ENCODE measurements around the gene STEAP1B. TPM values are rescaled to one million over a fixed set of nuclear protein-coding genes. Genes with fewer than 3 reads are reported as not detected.
"Not testable (repeated sequence)": the region's sequence is repeated elsewhere in the genome, so short reads cannot be mapped to it uniquely, and the experiment has no call there.

STEAP1B gene
- polyA plus RNA-seq, 4 donors = 1.4 to 3.4 (median 1.7) TPM

DNA sequence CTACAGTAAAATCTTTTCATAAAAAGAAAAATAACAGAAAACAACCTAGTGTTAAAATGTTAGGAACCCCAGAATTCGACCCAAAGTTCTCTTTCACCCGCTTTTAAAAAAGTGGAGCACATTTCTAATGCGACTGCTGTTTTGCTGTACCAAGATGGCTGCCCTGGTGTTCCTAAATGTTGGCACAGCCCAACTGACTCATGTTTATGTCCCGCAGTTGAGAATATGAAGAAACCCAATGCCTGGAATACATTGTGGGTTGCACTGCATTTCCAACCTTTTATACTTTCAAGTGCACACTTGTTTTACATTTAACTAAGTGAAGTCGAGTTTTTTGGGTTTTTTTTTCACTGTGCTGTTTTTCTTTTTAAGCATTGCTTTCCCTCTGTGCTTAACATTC, 944 bp downstream of the STEAP1B start:
- DNase-seq (ENCODE audit: low read depth in 4 of 4, low spot score in 3 of 4) = no peak

DNA sequence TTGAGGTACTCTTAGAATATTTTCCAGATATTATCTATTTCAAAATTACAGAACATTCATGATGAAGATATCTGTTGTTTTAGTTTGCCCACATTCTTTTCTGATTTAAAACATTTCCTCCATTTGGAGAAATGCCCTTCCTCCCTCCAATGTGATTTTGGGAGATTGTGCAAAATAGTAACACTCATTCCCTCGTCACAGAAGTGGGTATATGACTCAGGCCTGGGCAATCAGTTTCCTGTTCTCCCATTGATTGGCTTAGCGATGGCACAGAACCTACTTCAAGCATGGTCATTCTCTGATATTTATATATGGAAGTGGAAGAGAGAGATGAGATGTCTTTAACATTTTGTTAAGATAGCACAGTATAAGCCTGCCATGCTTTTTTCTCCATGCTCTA, 3.1 kb downstream of the STEAP1B start:
- DNase-seq (ENCODE audit: low read depth in 4 of 4, low spot score in 3 of 4) = not testable (repeated sequence)

DNA sequence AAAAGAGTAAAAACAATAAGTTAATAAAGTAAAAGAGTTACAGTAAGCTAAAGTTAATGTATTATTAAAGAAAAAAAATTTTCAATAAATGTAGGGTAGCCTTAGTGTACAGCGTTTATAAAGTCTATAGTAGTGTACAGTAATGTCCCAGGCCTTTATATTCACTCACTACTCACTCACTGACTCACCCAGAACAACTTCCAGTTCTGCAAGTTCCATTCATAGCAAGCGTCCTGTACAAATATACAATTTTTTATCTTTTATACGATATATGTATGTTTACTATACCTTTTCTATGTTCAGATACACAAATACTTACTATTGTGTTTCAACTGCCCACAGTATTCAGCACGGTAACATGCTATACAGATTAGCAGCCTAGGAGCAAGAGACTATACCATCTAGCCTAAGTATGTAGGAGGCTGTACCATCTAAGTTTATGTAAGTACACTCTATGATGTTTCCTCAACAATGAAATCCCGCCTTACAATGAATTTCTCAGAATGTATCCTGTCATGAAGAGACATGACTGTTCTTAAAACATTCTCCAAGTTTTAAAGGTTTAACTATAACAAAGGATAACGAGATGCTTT, 3.6 kb downstream of the STEAP1B start:
- DNase-seq (ENCODE audit: low read depth in 4 of 4, low spot score in 3 of 4) = not testable (repeated sequence)

DNA sequence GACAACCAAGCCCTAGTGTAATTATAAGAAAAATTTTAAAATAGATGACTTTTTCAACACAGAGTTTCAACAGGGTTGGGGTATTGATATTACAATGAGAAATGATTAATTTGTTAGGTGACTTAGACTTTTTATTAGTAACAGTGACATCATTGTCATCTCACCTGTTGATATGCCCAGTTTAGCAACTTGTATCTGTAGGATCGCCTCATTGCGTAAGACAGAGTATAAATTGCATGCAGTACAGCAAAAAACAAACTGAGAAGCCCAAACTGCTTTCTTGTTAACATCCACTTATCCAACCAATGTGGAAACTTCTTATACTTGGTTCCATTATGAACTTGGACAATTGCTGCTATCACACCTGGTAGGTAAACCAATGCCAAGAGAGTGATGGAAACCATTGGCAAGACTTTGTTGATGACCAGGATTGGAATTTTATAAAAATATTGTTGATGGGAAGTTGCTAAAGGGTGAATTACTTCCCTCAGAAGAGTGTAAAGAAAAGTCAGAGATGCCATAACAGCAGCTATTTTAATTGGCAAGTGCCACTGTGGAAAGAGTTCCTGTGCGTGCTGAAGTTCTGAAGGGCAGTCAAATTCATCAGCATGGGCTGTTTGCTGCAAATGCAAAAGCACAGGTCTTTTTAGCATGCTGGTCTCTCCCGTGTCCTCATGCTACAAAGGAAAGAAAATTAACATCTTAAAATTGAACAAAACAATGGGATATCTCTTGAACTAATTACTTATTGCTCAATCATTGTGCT, 6.6 kb downstream of the STEAP1B start:
- not testable (repeated sequence) for DNase-seq (ENCODE audit: low read depth in 4 of 4, low spot score in 3 of 4)

DNA sequence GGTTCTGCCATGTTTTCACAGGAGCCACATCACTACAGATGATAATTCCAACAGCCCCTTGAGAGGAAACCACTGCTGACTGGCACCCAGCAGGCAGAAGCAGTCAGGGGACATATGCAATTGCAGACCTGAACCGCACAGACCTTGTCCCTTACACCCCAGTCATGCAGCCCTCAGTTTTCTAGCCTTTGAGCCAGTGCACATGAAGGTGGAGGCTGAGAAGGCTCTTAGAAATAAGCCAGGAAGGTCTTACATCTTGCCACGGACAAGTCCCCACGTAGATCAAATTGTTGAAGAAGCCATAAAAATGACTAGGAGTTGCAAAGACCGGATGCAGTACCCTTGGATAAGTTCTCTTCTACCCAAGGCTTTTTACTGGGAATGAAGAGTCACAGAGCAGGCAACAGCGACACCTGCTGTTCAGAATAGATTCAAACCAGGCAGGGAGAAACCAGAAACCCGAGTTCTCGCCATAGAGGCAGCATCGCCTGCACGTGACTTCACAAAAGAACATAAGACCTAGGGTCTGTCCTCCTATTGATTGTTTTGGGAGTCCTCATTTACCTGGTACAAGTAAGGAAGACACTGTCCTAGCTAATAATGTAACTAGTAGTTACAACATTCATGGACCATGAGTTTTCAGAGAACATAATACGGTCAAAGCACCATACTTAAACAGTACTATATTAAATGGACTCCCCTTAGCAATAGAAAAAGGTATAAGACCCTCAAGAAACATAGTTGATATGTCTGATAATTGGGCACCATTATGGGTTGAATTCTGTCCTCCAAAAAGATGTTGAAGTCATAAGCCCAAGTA, 11.1 kb downstream of the STEAP1B start:
- peak; percentile 52 to 77 (median 66) for DNase-seq (ENCODE audit: low read depth in 4 of 4, low spot score in 3 of 4)

DNA sequence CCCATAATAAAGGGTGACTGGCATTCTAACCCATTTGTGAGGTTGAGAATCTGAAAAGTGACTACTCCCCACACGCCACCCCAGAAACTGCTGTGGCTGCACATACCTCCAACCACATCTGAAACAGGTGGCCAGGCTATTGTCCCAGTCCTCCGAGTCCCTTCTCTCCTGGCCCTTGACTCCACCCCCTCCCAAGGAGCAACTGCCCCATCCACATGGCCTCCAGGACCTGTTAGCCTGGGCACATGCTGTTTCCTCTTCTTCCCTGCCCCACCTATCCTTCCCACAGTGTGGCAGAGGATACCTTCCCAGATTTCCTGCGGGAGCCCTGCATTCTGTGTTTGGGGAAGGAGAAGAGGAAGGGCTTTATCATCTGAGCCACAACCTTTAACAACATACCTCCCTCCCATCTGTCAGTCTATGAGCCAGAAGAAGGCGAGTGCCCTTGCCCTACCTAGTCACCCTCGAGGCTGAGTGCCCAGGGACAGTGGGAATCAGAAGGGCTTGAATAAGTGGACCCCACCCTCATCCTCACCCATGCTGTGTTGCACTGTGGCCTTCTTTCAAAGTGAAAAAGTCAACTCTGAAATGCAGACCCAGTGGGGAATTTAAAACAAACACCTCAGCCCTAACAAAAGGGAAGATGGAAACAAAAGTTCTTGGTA, 11.9 kb downstream of the STEAP1B start:
- DNase-seq (ENCODE audit: low read depth in 4 of 4, low spot score in 3 of 4) = no peak

DNA sequence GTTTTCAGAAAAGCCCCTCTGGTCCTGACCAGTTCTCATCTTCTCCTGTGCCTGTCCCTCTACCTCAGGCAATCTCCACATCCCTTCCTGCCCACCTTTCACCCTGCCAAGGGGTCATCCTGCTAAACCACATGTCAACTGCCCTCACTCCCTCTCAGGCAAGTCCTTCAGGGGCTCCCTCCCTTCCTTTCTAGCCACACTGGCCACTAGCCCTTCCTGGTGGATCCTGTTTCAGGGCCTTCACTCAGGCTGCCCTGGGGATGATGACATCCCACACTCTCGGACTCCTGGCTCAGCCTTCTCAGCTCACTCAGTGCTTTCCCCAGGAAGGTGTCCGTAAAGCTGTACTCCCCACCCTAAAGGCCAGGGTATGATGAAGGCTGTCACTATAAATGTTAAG, 13.4 kb downstream of the STEAP1B start:
- no peak for DNase-seq (ENCODE audit: low read depth in 4 of 4, low spot score in 3 of 4)

DNA sequence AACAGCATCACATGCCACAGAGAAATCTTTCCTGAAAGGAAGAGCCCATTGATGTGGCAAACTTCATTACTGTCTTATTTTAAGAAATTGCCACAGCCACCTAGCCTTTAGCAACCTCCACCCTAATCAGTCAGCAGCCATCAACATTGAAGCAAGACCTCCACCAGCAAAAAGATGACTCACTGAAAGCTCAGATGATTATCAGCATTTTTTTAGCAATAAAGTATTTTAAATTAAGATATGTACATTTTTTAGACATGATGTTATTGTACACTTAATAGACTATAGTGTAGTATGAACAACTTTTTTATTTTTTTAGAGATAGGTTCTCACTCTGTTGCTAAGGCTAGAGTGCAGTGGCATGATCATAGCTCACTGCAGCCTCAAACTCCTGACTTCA, 14.8 kb downstream of the STEAP1B start:
- DNase-seq (ENCODE audit: low read depth in 4 of 4, low spot score in 3 of 4) = no peak

DNA sequence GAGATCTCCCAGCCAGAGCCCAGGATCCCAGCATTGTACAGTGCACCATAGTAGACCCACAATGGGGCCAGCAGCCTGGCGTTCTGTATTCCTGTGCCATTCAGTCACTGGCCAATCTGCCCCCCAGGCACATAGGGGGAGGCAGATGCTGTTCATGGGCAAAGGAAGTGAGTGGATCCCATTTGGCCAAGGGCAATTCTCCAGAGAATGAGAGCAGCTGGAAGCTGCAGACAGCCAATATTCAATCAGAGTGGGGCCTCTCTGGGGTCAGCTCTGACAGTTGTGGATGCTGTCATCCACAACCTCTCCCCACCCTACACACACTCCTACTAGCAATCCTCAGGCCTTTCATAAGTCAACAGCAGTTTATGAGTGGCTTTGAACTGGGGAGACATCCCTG, 17.5 kb downstream of the STEAP1B start:
- DNase-seq (ENCODE audit: low read depth in 4 of 4, low spot score in 3 of 4) = no peak

DNA sequence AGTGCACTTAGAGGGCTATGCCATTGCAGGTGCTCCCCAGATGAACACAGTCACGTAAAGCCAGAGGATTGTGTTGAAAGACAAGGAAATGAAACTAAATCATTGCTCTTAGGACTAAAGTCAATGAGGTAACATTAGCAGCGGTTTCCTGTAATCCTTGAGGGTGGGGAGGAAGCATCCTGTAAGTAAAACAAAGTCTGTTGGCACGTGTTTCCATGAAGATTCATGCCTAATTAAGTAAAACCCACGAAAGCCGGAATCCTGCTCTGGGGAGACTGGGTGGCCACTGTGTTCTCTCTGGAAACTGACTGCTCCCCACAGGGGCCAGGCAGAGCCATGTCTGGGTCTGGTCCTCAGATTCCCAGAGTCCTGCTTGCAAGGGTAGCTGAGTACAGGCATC, 18.3 kb downstream of the STEAP1B start:
- peak in 1 of 4 donors; percentile 24 for DNase-seq (ENCODE audit: low read depth in 4 of 4, low spot score in 3 of 4)

DNA sequence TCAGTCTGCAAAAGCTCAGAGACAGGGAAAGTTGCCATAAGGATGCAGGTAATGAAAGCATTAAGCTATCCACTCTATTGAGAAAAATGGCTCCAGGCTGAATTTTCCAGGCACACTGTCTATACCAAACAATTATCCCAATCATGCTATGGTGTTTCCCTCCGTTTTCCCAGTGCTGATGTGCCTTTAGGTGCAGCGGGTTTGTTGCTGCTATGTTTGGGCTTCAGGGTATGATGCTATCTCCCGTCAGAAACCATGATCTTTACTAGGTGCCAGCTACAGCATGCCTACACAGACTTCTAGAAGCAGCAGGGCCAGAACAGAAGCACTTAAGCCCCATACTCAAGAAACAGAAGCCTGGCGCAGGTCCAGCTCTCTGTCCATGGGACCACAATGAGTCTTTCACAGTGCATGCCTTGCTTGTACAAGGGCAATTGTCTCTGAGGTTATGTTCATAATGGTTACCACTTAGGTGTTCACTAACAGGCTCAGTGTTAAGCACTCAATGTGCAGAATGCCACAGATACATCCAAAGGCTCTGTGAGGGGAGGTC, 19.4 kb downstream of the STEAP1B start:
- DNase-seq (ENCODE audit: low read depth in 4 of 4, low spot score in 3 of 4) = no peak

DNA sequence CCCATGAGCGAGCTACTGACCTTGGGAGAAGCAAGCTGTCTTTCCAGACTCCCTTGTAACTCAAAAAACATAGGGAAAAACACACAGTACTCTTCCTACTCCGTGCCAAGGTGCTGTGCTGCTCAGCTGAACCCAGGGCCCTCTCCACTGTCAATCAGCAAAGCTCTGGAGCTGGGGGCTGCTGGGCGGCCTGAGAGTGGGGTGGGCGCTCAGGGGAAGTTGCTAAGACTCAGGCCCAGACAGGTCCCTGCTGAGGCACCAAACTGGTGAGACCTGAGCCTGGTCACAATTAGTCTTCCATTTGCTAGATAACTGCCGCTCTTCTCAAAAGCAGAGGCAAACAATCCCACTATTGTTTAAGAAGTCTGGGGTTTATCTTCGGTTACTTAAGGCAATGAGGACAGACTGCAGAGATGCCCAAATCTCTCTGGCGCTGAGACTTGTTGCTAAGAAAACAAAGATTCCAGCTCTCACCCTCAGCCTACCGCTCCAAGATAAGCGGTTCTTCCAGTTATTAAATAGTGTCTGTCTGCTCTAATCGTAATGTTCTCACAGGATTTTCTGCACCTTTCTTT, 22.0 kb downstream of the STEAP1B start:
- DNase-seq (ENCODE audit: low read depth in 4 of 4, low spot score in 3 of 4) = no peak

DNA sequence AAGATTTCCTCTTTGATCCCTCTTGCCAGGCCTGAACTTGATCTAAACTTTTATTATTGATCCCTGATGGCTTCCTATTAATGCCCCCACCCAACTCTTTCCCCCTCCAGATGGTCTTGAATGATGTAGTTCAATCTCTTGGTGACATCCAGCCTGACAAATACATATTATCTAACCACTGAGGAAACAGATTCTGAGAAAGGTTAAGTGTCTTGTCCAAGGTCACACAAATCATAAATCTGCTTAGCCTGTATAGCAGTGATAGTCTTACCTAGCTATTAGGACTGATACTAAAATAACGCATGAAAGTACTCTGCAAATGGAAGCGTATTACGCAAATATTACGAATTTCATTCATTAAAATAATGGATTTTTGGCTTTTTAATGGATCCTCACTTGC, 22.7 kb downstream of the STEAP1B start:
- DNase-seq (ENCODE audit: low read depth in 4 of 4, low spot score in 3 of 4) = no peak

DNA sequence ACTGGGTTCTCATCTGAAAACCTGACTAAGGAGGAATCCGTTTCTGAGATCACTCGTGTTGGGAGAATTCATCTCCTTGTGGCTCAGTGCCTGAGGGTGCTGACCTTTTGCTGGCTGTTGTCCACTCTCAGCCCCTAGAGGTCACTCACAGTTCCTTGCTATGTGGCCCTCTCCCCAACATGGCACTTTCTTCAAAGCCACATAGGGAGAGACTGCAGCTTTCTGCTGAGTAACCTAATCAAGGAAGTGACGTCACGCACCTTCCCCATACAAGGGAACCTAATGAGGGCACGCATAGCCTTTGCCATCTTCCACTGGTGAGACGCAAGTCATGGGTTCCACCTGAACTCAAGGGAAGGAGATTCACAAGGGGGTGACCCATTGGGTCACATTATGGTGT, 23.2 kb downstream of the STEAP1B start:
- no peak for DNase-seq (ENCODE audit: low read depth in 4 of 4, low spot score in 3 of 4)

DNA sequence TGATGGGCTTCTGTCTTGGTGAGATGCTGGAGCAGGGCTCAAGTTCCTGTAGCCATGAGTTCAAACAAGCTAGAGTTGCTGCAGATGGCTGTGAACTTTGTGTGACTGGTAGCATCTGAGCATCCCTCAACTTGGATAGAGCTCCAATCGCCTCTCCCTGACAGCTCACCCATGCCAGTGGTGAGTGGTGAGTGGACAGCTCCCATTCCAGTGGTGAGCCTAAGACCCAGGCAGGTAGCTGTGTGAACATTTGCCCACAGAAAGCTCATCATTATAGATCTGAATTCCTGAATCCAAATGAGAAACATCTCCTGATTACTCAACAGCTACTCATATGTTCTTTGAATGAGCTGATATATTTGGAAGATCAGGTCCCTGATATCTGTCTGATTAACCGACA, 25.3 kb downstream of the STEAP1B start:
- no peak for DNase-seq (ENCODE audit: low read depth in 4 of 4, low spot score in 3 of 4)

DNA sequence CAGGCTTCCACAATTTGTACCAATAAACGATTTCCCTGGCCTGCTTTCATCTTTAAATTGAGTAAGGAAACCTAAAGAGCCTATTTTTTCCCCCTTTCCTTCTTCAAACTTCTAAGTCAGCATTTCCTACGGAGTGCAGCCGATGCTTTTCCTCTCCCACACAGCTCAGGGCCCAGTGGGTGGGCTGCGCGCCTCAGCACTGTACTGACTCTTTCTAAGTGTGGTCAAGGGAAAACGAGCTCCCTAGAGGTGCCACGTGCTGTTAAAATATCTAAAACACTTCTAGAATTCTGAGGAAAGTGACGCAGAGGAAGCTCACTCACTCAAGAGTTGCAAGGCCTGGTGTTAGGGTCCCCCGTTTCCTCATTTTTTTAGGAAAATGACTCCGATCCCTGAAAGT, 29.0 kb downstream of the STEAP1B start:
- no peak for DNase-seq (ENCODE audit: low read depth in 4 of 4, low spot score in 3 of 4)

DNA sequence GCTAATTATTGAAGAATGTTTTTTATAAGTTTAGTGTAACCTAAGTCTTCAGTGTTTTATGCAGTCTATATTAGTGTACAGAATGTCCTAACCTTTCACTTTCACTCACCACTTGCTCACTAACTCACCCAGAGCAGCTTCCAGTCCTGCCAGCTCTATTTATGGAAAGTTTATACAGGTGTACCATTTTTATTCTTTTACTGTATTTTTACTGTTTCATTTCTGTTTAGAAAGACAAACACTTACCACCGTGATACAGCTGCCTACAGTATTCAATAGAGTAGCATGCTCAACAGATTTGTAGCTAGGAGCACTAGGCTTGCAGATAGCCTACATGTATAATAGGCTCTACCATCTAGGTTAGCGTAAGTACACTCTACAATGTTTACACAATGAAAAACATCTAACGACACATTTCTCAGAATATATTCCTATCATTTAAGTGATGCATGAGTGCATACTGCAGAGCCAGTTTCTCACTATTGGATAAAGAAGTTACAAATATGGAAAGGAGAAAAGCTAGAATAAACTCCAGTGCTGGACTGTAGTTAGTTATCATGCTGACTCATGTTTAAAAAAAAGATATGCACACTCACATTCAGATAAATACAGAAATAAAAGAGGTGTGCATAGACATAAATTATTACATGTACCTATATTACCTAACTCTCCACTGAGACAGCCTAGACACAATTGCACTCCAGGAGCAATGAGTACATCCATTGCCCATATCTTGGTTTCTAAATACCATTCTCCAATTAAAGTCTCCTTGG, 30.4 kb downstream of the STEAP1B start:
- DNase-seq (ENCODE audit: low read depth in 4 of 4, low spot score in 3 of 4) = no peak

DNA sequence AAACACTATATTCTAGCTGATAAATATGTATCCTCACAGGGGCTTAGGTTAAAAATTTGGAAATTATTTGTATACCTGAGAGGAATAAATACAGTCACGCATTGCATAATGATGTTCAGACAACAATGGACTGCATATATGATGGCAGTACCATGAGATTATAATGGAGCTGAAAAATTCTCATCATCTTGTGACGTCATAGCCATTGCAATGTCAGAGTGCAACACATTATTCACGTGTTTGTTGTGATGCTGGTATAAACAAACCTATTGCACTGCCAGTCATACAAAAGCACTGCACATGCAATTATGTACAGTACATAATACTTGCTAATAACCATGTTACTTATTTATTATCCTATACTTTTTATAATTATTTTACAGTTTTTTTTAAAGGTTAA, 31.4 kb downstream of the STEAP1B start:
- no peak for DNase-seq (ENCODE audit: low read depth in 4 of 4, low spot score in 3 of 4)

DNA sequence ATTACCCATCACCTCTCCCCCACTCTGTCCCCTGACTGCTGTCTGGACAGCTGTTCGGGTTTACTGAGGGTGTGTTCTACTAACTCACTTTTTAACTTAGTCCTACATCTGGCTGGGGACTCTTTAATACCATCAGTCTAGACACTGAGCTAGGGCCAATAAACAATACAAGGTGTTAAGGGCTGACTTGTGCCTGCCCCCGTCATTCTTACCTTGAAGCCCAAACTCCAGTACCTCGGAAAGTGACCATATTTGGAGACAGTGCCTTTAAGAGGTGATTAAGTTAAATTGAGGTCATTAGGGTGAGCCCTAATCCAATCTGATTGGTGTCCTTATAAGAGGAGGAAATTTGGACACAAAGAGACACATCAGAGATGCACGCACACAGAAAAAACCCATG, 35.7 kb downstream of the STEAP1B start:
- no peak for DNase-seq (ENCODE audit: low read depth in 4 of 4, low spot score in 3 of 4)

Measured in left renal pelvis (tissue), 4 donors.